Measurements from ENCODE around the gene SAMD13.

Gene SAMD13

DNA sequence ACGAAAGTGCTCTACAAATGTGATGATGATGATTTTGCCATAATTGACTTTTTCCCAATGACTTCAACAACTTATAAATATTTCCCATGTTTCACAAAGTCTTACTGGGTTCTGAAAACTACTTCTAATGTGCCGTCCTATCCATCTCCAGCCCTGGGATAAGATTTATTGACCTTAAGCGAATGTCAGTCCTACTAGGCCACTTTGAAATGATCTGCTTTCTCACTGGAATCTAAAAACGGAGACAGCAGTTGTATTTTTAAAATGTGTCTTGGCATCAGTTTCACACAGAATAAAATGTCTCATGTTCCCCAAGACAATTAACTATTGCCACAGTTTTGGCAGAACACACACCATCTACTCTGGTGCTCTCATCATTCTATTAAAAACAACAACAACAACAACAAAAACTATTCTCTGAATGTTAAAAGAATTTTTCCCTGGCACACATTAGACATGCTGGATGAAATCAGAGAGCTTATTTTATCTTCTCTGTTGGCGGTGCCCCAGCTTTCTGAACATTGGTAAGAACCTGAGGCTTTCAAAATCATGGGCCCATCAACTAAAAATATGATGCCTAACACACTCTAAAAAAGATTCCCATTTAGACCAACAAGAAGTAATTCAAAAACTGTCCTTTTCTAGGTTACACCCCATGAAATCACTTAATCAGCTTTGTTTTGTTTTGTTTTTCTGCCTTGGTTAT lies 73.6 kb downstream of the SAMD13 start:
- DNase-seq: no peak

DNA sequence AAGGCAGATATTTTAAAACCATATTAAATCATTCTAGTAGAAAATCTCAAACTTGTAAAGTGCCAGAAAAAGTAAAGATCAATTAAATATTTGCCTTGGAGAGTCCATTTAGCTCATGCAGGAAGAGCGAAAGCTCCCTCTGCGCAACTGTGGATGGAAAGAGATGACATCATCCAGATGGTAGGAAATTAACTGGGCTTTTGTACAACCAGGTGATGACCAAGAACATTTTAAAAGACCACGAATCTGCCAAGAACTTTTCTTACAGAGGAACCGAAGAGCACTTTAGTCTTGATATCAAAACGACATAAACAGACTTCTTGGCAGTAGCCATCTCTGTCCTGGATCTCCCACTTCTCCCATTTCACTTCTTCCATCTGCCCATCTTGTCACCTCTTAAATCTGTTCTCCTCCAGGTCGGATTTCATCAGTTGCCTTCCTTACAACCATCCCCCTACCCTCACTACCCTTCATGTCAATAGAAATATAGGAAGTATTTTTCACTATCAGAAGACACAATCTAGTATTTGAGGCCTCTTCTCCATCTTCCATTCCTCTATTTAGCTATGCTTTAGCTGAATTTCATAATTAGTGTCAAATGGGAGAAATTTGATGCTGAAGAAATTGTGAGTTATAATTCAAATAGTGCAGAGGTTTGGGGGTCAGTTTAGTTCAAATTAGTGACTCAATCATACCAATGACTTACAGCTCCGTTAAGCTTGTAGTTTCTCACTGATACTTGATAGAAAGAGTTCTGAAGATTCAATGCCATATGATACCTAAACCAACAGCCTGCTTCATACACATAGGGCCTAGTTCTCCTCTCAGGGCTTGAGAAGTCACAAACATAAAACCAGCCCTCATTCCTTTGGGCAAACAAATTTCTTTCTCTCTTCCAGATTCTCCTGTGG lies 74.7 kb downstream of the SAMD13 start:
- DNase-seq: no peak

DNA sequence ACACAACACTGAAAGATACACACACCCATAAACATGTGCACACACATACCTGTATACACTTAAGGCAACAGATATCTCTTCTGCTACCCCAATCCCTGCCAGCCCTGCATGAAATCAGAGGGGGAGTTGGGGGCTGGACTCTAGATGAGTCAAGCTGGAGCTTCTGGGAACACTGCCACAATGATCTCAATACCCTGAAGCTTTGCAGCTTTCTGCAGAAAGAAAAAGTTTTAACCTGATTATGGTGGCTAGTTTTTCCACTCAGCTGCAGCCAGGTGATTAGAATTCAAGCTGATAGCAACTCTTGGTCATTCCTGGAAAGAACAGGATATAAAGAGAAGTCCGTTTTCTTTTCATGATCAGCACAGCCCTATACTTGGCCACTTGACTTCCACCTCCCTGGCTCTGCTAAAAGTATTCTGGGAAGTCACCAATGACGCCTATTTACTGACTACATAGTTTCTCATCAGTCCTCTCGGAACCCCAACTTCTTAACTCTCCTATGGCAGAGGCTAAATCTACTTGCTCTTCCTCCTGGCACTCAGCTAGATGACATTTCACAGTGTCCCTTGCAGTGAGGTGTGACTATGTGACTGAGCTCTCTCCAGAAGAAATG lies 76.1 kb downstream of the SAMD13 start:
- DNase-seq: no peak

DNA sequence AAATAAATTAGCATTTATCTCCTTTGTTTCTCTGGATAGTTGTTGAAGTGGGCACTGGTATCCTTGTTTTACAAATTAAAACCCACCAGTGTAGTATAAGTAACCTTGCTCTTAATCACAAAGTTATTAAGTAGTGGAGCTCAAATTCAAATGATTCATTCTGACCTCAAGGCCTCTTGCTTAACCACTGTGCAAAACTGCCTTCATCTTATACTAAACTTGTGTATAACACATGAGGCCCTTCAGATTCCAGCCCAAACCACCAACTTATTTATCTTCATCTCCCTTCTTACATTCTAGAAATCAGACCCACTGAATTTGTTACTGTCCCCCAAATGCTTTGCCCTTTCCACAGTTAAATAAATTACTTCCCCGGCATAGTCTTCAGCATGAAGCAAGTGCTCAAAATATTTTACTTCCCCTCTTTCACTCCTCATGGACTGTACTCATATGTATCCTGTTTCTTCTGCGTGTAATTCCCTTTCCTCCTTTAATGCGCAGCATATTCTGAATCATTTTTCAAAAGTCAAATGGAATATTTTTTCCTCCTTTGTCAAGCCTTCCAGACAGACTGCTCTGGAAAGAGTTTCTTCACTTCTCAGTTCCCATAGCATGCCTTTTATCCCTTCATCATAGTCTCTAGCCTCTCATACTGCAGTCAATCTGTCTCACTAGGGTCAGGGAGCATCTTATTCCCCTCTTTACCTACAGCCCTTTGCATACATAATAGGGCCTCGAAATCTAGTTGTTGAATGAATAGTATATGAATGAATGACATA lies 77.8 kb downstream of the SAMD13 start:
- DNase-seq: no peak

DNA sequence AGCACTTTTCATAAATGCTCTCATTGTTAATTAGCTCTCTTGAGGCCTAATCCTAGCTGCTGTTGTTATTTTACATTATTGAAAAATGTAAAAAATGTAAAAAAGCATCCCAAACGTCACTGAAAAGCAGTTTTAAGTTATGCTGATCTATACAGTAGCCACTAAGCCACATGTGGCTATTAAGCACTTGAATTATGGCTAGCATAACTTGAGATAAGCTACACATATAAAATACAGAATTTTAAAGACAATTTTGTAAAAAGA lies 78.3 kb downstream of the SAMD13 start:
- DNase-seq: no peak

DNA sequence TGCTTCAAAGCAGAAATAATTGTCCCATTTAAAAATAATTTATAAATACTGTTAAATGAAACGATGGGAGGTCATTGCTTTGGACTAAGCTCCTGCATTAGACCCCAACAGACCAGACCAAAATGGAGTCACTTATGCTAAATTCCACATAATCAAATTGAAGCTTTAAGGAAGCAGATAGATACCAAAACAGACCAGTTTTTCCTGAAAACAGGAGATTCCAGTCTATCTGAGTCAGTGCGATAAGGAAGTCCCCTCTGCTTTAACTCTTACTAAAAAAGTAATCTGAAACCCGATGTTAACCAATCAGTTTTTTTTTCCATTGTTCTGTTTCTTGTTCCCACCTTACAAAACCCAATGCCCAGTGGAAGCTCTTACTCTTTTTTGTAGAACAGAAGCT lies 80.6 kb downstream of the SAMD13 start:
- no peak for DNase-seq

DNA sequence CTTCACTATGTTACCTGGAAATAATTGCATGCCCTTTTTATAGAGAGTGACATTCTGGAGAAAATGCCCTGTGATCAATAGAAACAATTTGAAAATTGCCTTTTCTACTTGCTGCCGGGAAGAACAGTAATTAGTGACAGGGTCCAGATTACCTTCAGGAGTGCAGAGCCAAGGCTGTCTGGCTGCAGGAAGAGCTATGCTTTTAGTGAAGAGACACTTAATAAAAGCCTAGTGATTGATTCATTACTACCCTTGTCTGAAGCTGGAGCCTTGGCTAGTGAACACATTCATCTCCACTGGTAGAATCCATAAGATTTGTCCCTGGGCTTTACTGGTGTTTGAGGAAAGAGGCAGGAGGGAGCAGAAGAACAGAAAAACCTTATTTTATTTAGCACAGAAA lies 83.8 kb downstream of the SAMD13 start:
- no peak for DNase-seq

DNA sequence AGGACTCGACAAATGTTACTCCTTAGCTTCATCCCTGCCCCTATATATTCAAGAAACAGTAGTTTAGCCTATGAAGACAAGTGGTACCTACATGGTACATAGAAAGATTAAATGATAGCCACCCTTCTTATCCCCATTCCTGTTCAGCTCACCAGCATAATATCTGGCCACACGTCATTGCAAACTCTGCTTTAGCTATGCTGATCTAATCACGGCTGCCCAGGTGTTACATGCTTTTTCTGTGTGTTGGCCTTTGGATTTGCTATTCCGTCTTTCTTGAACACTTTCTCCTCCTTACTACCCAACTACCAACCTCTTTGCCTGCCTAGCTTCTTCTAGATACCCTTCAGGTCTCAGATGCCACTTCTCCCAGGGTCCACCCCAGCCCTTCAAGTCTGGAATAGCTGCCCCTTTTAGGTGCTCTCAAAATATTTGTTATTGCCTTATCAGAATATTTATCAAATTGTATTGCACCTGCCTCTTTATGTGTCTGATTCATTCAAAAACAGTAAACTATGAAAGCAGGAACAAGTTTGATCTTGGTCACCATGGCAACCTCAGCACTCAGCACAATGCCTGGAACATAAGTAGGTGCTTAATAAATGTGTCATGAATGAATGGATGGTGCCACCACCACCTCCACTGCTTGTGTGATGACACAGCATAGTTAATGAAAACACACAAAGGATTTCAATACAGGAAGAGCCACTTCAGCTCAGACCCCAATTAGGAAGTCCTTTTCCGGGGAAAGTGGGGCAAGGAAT lies 85.4 kb downstream of the SAMD13 start:
- DNase-seq: no peak

DNA sequence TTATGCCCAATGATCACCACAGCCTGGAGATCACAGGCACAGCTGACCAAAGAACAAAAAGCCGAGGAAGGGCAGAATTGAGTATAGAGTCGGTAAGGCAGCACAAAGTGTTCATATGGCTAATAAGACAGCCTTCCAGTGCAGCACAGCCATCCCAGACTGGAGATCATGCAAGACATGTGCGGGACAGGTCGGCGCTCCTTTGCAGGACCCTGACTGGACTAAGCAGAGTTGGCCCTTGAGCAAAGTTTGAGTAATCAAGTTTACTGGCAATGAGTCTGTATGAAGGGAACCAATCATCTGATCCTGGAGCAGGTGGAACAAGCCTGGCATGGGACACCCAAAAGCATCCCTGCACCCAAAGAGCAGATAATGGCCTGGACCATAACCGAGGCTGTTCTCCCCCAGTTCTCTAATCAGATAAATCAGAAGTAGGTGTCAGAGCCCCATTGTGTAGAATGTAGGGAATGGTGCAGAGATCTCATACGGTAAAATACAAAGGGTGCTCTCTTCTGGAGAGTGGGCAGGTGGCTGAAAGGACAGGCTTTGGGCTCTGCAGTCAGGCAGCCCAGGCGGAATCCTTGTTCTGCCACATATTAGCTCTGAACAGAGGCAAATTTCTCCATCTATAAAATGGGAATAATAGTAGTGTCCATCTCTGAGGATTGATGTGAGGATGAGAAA lies 86.1 kb downstream of the SAMD13 start:
- DNase-seq: no peak

DNA sequence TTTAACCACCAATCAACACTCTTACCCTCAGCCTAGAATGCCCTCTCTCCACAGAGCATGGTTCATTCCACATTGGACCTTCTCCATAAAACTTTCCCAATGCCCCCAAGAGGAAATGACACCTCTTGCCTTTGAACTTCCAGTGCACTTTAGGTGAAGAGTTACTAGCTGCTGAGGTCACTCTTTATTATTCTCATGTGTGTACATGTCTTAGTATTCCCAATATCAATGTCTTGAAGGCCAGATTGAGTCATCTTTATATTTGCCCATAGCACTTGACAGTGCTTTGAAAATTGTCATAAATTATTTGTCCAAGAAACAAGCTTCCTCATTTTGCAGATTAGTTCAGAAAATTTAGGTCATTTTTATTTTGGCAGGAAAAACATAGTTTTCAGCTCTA lies 88.7 kb downstream of the SAMD13 start:
- DNase-seq: no peak

DNA sequence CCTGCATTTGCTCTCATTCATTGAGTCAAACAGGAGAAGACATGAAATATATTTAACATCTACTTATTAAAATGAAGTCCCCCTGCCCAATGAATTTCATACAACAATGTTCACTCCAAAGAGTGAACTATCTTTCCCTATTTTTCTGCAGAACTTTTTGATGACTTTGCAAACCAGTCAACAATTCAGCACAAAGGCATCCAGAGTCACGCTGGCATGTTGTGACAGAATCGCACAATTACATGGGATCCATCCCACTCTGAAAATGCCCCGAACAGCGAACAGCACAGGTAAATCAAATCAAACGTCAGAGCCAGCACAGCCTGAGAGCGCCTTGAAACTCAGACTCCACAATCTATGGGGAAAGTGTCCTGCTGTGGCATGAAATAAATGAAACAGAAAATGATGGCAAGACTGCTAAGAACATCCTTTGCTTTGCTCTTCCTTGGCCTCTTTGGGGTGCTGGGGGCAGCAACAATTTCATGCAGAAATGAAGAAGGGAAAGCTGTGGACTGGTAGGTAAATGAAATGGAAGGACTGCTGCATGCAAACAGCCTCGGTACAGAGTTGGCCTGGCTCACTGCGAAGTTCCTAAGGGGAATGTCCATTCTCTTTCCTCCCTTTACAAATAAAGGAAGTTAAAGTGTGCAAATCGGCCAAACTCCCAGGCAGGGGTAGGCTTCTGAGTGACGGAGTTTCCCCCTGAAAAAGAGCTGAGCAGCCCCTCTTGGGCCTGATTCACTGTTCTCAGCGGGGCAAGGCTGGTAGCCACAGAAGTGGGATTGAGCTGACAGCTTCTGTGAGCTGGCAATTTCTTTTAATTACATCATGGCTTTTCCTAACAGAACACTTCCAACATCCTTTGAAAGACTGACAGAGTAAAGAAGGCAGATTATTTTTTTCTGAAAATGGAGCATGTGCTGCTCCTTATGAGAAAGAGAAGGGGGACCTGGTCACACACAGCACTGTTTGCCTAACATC lies 97.0 kb downstream of the SAMD13 start, which contains the start of gene DNASE2B:
DNASE2B (plus strand) TSS at position 310 of the 981 bp plus-strand sequence; CDS start at position 391, 81 bp downstream.
- DNase-seq: no peak
